HEK293T (cell line): ENCODE results near the gene CDC20B.
"Not testable (repeated sequence)": the region's sequence is repeated elsewhere in the genome, so short reads cannot be mapped to it uniquely, and the experiment has no call there.

Source experiments
- CTCF ChIA-PET: fragments of 350-600 bp; formaldehyde crosslinking; extraction: SDS; loops from one replicate; lab custom pipeline; 2021; ENCODE audit warnings: antibody characterized with exemption, inconsistent platforms; lab: Yijun Ruan, JAX
- POLR2A ChIA-PET: fragments of 350-600 bp; formaldehyde crosslinking; extraction: SDS; loops from one replicate; lab custom pipeline; 2020; ENCODE audit warnings: antibody characterized with exemption, inconsistent platforms; lab: Yijun Ruan, JAX
- DNase-seq: peaks from one replicate; pipeline ENCODE4 v3.0.0; 2012; ENCODE audit warnings: mixed read lengths; ENCODE audit errors: extremely low spot score
- ARNT ChIP-seq: fragments of 450-650 bp; IDR thresholded peaks from 2 replicates; pipeline ENCODE4 v1.6.1; 2017; ENCODE audit warnings: mild to moderate bottlenecking
- BHLHE40 ChIP-seq: fragments of 450-650 bp; IDR thresholded peaks from 2 replicates; pipeline ENCODE4 v1.6.1; 2016; ENCODE audit warnings: mild to moderate bottlenecking, moderate library complexity, borderline replicate concordance
- CTBP1 ChIP-seq: fragments of 450-650 bp; IDR thresholded peaks from 2 replicates; pipeline ENCODE4 v1.6.1; 2016; ENCODE audit warnings: borderline replicate concordance
- ELF4 ChIP-seq: fragments of 450-650 bp; IDR thresholded peaks from 2 replicates; pipeline ENCODE4 v1.6.1; 2017; ENCODE audit warnings: antibody characterized with exemption
- FOXA1 ChIP-seq: fragments of 450-650 bp; IDR thresholded peaks from 2 replicates; pipeline ENCODE4 v1.6.1; 2016; ENCODE audit warnings: mild to moderate bottlenecking
- FOXK2 ChIP-seq: fragments of 450-650 bp; IDR thresholded peaks from 2 replicates; pipeline ENCODE4 v1.6.1; 2016; ENCODE audit warnings: mild to moderate bottlenecking
- FOXM1 ChIP-seq: fragments of 450-650 bp; IDR thresholded peaks from 2 replicates; pipeline ENCODE4 v1.6.1; 2017; ENCODE audit warnings: mild to moderate bottlenecking, borderline replicate concordance
- HDGF ChIP-seq: fragments of 450-650 bp; IDR thresholded peaks from 2 replicates; pipeline ENCODE4 v1.6.1; 2017; ENCODE audit warnings: antibody characterized with exemption, borderline replicate concordance
- L3MBTL2 ChIP-seq: fragments of 450-650 bp; conservative IDR thresholded peaks from 2 replicates; pipeline ENCODE4 v1.6.1; 2016; ENCODE audit warnings: mild to moderate bottlenecking
- LEF1 ChIP-seq: fragments of 450-650 bp; IDR thresholded peaks from 2 replicates; pipeline ENCODE4 v1.6.1; 2017; ENCODE audit warnings: mild to moderate bottlenecking, borderline replicate concordance
- NFRKB ChIP-seq: fragments of 450-650 bp; IDR thresholded peaks from 2 replicates; pipeline ENCODE4 v1.6.1; 2016; ENCODE audit warnings: mild to moderate bottlenecking, moderate library complexity
- SP1 ChIP-seq: fragments of 450-650 bp; IDR thresholded peaks from 2 replicates; pipeline ENCODE4 v1.6.1; 2017
- SUZ12 ChIP-seq: fragments of 450-650 bp; IDR thresholded peaks from 2 replicates; pipeline ENCODE4 v1.6.1; 2016; ENCODE audit warnings: mild to moderate bottlenecking
- TARDBP ChIP-seq: fragments of 450-650 bp; IDR thresholded peaks from 2 replicates; pipeline ENCODE4 v1.6.1; 2016
- ZNF384 ChIP-seq: fragments of 450-650 bp; IDR thresholded peaks from 2 replicates; pipeline ENCODE4 v1.6.1; 2016
- TF ChIP-seq, protein P1 (sequence below): fragments of 450-650 bp; IDR thresholded peaks from 2 replicates; pipeline ENCODE4 v1.6.1; 2016

CDC20B gene

DNA sequence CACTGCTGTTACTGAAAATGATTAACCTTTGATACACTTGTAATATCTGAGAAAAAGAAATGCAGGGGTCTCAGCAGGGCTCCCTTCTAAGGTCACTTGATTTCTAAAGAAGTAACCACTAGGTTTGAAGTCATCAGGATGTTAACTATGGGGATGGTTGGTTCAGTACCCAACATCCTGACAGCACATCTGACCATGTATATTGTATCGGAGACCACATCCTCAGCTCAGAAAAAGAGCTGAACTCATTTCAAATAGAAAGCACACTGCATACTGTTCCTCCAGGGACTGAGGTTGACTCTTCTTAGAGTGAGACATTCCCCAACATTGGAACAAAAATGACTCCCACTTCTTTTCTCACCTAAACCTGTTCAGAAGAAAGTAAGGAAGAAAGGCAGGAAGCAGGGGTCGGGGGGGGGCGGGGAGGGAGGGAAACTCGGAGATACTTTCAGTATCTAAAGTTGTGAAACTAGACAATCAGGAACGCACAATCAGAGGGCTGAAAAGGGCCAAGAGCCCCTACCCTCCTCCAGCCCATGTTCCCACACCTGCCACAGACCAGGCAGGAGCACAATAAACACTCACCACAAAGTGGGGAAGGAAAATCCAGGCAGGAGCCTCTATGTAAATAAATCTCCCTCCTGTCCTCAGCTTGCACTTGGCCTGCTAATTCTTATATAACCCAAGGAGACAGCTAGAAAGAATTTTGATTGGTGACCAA, 71.3 kb downstream of the CDC20B start:
- ChIA-PET CTCF (no interaction called here), POLR2A (no interaction called here)
- no peak for DNase-seq
- TF ChIP-seq TARDBP = no peak
- TF ChIP-seq NFRKB = no peak
- no peak for TF ChIP-seq L3MBTL2
- TF ChIP-seq ZNF384 = no peak
- TF ChIP-seq FOXM1 = no peak
- no peak for TF ChIP-seq LEF1
- TF ChIP-seq BHLHE40 = no peak
- no peak for TF ChIP-seq ARNT
- TF ChIP-seq SP1 = no peak

DNA sequence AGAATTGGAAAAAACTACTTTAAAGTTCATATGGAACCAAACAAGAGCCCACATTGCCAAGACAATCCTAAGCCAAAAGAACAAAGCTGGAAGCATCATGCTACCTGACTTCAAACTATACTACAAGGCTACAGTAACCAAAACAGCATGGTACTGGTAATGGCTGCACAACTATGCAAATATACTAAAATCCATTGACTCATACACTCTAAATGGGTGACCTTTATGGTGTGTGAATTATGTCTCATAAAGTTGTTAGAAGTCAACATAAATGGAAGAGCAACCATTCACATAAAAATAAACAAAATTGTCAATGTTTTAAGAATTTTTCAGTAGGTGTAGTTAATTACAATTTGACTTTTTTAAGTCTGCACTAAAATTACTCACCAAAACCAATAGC, 71.8 kb downstream of the CDC20B start:
- CTCF ChIA-PET, POLR2A ChIA-PET, DNase-seq: not testable (repeated sequence)

DNA sequence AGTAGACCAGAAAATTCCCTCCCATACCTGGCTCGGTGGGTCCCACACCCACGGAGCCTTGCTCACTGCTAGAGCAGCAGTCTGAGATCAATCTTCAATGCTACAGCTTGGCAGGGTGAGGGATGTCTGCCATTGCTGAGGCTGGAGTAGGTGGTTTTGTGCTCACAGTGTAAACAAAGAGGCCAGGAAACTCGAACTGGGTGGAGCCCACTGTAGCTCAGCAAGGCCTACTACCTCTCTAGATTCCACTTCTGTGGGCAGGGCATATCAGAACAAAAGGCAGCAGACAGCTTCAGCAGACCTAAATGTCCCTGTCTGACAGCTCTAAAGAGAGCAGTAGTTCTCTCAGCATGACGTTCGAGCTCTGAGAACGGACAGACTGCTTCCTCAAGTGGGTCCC, 76.1 kb downstream of the CDC20B start:
- CTCF ChIA-PET = no interaction called here
- no peak for DNase-seq
- no peak for TF ChIP-seq CTBP1
- no peak for TF ChIP-seq ZNF384
- TF ChIP-seq FOXK2 = no peak
- no peak for TF ChIP-seq L3MBTL2
- no peak for TF ChIP-seq SP1
- no peak for TF ChIP-seq TARDBP
- no peak for TF ChIP-seq FOXM1
- TF ChIP-seq BHLHE40 = no peak
- TF ChIP-seq, protein P1, sequence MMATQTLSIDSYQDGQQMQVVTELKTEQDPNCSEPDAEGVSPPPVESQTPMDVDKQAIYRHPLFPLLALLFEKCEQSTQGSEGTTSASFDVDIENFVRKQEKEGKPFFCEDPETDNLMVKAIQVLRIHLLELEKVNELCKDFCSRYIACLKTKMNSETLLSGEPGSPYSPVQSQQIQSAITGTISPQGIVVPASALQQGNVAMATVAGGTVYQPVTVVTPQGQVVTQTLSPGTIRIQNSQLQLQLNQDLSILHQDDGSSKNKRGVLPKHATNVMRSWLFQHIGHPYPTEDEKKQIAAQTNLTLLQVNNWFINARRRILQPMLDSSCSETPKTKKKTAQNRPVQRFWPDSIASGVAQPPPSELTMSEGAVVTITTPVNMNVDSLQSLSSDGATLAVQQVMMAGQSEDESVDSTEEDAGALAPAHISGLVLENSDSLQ = no peak
- TF ChIP-seq SUZ12 = no peak
- no peak for TF ChIP-seq HDGF
- TF ChIP-seq LEF1 = no peak
- TF ChIP-seq ELF4 = no peak
- TF ChIP-seq NFRKB = no peak
- TF ChIP-seq ARNT = no peak
- no peak for TF ChIP-seq FOXA1
- POLR2A ChIA-PET = no interaction called here

DNA sequence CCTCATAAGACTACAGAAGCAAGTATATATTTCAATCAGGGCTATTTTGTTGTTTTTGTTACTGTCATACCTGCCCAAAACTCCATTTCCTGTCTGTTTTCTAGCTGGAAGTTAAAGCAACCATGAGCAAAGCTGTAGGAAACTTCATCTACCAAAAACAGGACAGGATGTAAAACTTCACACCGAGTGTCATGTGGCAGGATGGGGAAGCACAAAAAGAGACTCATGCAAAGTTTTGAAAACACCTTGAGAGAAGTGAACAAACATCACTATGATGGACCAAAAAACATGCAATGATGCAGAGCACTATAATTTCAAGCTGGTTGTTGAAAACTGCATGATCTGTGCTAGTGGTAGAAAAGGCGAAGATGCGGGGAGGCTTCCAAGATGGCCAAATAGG, 76.8 kb downstream of the CDC20B start:
- TF ChIP-seq SP1 (no peak), SUZ12 (no peak), CTBP1 (no peak), L3MBTL2 (no peak), NFRKB (no peak)
- ChIA-PET CTCF (no interaction called here), POLR2A (no interaction called here)
- no peak for DNase-seq

DNA sequence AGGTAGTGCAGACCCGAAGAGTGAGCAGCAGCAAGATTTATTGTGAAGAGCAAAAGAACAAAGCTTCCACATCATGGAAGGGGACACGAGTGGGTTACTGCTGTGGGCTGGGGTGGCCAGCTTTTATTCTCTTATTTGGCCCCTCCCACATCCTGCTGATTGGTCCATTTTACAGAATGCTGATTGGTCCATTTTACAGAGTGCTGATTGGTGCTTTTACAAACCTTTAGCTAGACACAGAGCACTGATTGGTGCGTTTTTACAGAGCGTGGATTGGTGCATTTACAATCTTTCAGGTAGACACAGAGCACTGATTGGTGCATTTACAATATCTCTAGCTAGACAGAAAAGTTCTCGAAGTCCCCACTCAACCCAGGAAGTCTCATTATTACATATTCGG, 82.0 kb downstream of the CDC20B start:
- CTCF ChIA-PET, POLR2A ChIA-PET, DNase-seq: not testable (repeated sequence)

DNA sequence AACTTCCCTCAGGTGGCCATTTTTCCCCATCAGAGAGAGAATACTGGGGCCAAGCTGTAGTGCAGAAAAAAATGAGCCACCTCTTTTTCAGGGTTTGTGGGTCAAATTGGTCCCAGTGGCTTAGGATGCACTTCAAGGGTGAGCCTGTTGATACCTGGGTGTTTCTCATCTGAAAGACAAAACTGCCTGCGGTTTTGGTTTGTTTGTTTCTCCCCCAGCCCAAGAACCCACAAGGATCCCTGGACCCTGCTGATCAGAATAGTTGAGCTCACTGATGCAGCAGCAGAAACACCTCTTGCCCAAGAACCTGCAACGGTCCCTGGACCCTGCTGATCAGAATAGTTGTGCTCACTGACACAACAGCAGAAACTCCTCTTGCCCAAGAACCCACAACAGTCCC, 83.7 kb downstream of the CDC20B start:
- DNase-seq, POLR2A ChIA-PET, CTCF ChIA-PET: not testable (repeated sequence)

DNA sequence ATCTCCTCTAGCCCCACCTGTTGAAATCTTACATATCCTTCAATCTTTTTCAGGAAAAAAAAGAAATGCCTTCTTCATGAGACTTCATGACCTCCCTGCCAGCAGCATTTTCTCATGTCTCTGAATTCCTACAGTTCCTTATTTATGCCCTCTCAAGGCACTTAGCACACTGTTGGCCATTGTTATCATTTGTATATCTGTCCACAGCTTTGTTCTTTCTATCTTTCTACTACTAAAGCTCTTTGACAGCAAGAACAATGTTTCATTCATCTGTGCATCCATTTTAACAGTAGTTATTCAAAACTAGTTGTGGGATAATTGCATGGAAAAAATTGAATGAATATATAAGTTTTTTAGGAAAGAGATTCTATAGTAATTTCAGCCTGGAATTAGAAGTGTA, 91.4 kb downstream of the CDC20B start:
- POLR2A ChIA-PET = no interaction called here
- no peak for TF ChIP-seq ARNT
- TF ChIP-seq FOXK2 = no peak
- TF ChIP-seq FOXM1 = no peak
- no peak for TF ChIP-seq HDGF
- TF ChIP-seq ELF4 = no peak
- no peak for TF ChIP-seq L3MBTL2
- DNase-seq = no peak
- CTCF ChIA-PET = no interaction called here

DNA sequence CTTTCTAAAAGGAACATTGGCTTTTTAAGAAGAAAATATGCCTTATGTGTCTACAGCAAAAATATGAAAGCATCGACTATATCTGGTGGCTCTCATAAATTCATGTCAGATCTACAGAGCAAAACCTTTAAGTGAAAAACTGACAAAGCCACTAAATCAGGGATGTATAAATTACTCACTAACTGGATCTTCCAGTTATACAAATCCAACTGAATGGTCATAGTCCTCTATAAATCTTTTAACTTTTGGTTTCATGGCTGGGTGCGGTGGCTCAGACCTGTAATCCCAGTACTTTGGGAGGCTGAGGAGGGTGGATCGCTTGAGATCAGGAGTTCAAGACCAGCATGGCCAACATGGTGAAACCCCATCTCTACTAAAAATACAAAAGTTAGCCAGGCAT, 99.8 kb downstream of the CDC20B start:
- TF ChIP-seq ARNT (no peak), FOXA1 (no peak)
- ChIA-PET CTCF (no interaction called here), POLR2A (no interaction called here)
- no peak for DNase-seq

DNA sequence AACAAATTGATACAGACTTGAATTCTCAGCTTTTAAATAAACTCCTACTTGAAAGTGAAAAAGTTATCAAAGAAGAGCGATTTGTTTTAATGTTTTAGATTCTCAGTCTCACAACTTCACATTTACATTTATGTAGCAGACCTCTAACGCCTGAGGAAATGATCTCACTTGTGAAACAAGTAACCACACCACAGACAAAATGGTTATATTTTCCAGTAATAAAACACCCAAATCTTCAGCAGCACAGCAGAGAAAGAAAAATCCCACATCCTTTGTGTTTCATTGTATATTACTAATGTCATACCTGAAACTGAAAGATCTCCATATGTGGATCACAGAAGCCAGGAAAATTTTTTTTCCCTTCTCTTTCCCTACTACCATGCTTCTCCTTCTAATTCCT, 100.3 kb downstream of the CDC20B start:
- DNase-seq = no peak
- POLR2A ChIA-PET = no interaction called here
- CTCF ChIA-PET = no interaction called here
- TF ChIP-seq FOXK2 (no peak), L3MBTL2 (no peak), SUZ12 (no peak), BHLHE40 (no peak), HDGF (no peak), ELF4 (no peak), FOXM1 (no peak), ARNT (no peak), FOXA1 (no peak), LEF1 (no peak), ZNF384 (no peak), NFRKB (no peak), TARDBP (no peak)
- TF ChIP-seq, protein P1 = no peak
